Activated CD8-positive, alpha-beta memory T cell treated with anti-CD3 and anti-CD28 coated beads, Interleukin-2, amount 50 U/mL, for 4 hours (primary cell): ENCODE measurements around the gene TJP3.
A peak's percentile ranks its signal among the peaks of the same experiment; 100 is the strongest.

Experiments used
- DNase-seq: peaks from one replicate; pipeline ENCODE4 v3.0.0-alpha.2; 2020

Gene TJP3

GRCh38 chr19:3771000-3771905 is 63.1 kb downstream of the TJP3 start:
- DNase-seq, result no peak

- DNase-seq, result no peak
These were observed 63.8 kb downstream of the TJP3 start, which contains the start of gene RAX2 for GRCh38 chr19:3771906-3772455. Gene RAX2 (minus strand): TSS chr19:3772228. CDS start chr19:3771742, 486 bp downstream.

- DNase-seq, result no peak
These were observed 65.8 kb downstream of the TJP3 start for GRCh38 chr19:3773814-3774515.

GRCh38 chr19:3774621-3775373 is 66.6 kb downstream of the TJP3 start:
- DNase-seq, result no peak

GRCh38 chr19:3775374-3775711 is 67.2 kb downstream of the TJP3 start:
- DNase-seq, result no peak

GRCh38 chr19:3775831-3776230 is 67.6 kb downstream of the TJP3 start:
- no peak for DNase-seq

- no peak for DNase-seq
These were observed 68.4 kb downstream of the TJP3 start for GRCh38 chr19:3776479-3777040.

GRCh38 chr19:3778104-3778867 is 70.1 kb downstream of the TJP3 start:
- no peak for DNase-seq

- no peak for DNase-seq
These were observed 70.9 kb downstream of the TJP3 start for GRCh38 chr19:3778899-3779723.

GRCh38 chr19:3780786-3781304 is 72.7 kb downstream of the TJP3 start:
- no peak for DNase-seq

- DNase-seq, result no peak
These were observed 73.4 kb downstream of the TJP3 start for GRCh38 chr19:3781603-3782002.

GRCh38 chr19:3782330-3782729 is 74.1 kb downstream of the TJP3 start:
- DNase-seq, result no peak

- DNase-seq, result no peak
These were observed 74.7 kb downstream of the TJP3 start for GRCh38 chr19:3782903-3783302.

- peak; percentile 66 for DNase-seq
These were observed 75.7 kb downstream of the TJP3 start for GRCh38 chr19:3783660-3784584.

GRCh38 chr19:3784607-3785450 is 76.6 kb downstream of the TJP3 start:
- no peak for DNase-seq

- DNase-seq, result peak; percentile 71
These were observed 77.3 kb downstream of the TJP3 start for GRCh38 chr19:3785451-3785937.

- DNase-seq, result peak; percentile 60
These were observed 78.0 kb downstream of the TJP3 start, which contains the start of gene MATK for GRCh38 chr19:3785938-3786824. Gene MATK (minus strand): TSS chr19:3786381. CDS start chr19:3785135, 1,246 bp downstream.
